SK-N-MC (cell line): Measurements from ENCODE around the gene VPS52.

Experiments used
- FOXP2 ChIP-seq: optimal IDR thresholded peaks from 2 replicates; pipeline ENCODE3; 2011; ENCODE audit warnings: mild to moderate bottlenecking, moderate library complexity; ENCODE audit not compliant: insufficient read depth; ENCODE audit errors: extremely low read length, control extremely low read depth
- POLR2AphosphoS5 ChIP-seq: IDR thresholded peaks from 2 replicates; pipeline ENCODE4 v1.6.1; 2012; ENCODE audit warnings: mild to moderate bottlenecking, low read depth, low read length, borderline replicate concordance

- TF ChIP-seq POLR2AphosphoS5, result no peak
- TF ChIP-seq FOXP2, result no peak
Observed at GRCh38 chr6:33212857-33213165, 58.9 kb downstream of the VPS52 start.
